Measurements from ENCODE around the gene RSPH3.

GRCh38 chr6:158969148-158969547 lies 30.9 kb downstream of the RSPH3 start:
- TF ChIP-seq CTCF (IDR thresholded peaks at IDR 0.05; ENCODE audit: low read depth, low read length, poor library complexity, severe bottlenecking) (no peak), EZH2phosphoT487 (IDR thresholded peaks at IDR 0.05; ENCODE audit: borderline replicate concordance, low read length) (no peak)
